ENCODE results near the gene HOGA1.
"Not testable (repeated sequence)": the region's sequence is repeated elsewhere in the genome, so short reads cannot be mapped to it uniquely, and the experiment has no call there.

HOGA1 gene

DNA sequence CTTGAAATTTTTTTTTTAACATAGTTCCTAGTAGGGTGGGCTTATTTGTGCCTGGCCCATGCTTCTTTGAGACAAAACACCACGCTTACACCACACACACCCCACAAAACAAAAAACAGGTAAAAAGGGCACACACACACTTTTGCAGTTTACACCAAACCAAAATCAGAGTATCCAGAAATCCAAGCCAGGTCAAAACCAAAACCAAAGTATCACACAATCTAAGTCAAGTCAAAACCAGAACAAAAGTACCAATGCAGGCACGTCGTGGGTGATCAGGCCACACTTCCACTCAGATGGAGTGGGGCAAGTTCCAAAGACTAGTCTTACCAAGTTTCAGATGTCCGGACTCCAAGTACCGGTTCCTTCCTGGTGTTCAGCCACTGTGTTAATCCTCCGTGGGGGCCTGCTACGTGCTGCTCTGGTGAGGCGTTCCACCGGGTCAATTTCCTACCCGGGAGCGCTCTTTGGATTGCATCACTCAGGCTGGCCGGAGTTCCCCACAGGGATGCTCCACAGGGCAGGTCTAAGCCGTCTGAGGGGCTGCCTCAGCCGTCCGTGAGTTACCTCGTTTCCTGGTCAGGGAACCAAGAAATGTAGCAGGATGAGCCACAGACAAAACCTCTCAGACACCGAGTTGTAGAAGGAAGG lies 23.3 kb upstream of the HOGA1 start:
- not testable (repeated sequence) for H3K4me3 ChIP-seq (ENCODE audit: low read length); H3K36me3 ChIP-seq (ENCODE audit: insufficient read depth, low read length); H3K27me3 ChIP-seq (ENCODE audit: insufficient read depth, low read length); H3K4me1 ChIP-seq (ENCODE audit: insufficient read depth, low read length); H3K9ac ChIP-seq (ENCODE audit: low read depth, low read length); H3K9me3 ChIP-seq (ENCODE audit: insufficient read depth, low read depth, low read length); H3K27ac ChIP-seq (ENCODE audit: low read depth, low read length)
- 93% methylated on average over 17 of the region's 17 CpGs for WGBS

DNA sequence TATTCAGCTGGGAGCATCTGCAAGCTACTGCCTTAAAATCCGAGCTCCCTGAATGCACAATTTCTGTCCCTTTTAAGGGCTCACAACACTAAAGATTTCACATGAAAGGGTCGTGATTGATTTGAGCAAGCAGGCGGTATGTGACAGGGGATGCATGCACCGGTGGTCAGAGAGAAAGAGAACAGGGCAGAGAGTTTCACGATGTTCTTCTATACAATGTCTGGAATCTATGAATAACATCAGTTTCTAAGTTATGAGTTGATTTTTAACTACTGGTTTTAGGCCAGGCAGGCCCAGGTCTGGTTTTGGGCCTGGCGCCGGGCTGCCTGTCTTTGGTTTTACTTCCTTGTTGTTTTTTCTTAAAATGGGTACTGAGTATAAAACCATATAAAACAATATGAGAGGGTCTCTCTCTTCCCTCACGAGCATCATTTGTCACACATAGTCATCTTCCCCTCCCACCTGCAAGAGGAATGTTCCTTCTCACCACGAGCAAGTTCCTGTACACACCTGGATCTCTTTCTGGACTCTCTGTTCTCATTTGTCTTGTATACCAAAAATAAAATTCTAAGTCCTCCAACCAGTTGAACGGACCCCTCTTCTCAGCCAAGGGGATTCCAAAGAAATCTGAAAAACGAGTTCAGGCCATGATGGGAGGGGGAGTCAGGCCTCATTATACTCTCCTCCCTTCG lies 22.7 kb upstream of the HOGA1 start:
- not testable (repeated sequence) for H3K4me3 ChIP-seq (ENCODE audit: low read length); H3K9me3 ChIP-seq (ENCODE audit: insufficient read depth, low read depth, low read length); H3K4me1 ChIP-seq (ENCODE audit: insufficient read depth, low read length); H3K9ac ChIP-seq (ENCODE audit: low read depth, low read length); H3K36me3 ChIP-seq (ENCODE audit: insufficient read depth, low read length); H3K27me3 ChIP-seq (ENCODE audit: insufficient read depth, low read length); H3K27ac ChIP-seq (ENCODE audit: low read depth, low read length)
- 94% methylated on average over 11 of the region's 12 CpGs for WGBS

DNA sequence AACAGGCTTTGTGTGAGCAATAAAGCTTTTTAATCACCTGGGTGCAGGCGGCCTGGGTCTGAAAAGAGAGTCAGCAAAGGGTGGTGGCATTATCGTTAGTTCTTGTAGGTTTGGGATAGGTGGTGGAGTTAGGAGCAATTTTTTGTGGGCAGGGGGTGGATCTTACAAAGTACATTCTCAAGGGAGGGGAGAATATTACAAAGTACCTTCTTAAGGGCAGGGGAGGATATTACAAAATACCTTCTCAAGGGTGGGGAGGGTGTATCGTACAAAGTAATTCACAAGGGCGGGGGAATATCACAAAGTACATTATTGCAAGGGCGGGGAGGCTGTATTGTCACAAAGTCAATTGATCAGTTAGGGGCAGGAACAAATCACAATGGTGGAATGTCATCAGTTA lies 21.9 kb upstream of the HOGA1 start:
- not testable (repeated sequence) for H3K4me3 ChIP-seq (ENCODE audit: low read length); H3K27ac ChIP-seq (ENCODE audit: low read depth, low read length); H3K9ac ChIP-seq (ENCODE audit: low read depth, low read length); H3K27me3 ChIP-seq (ENCODE audit: insufficient read depth, low read length); H3K9me3 ChIP-seq (ENCODE audit: insufficient read depth, low read depth, low read length); H3K36me3 ChIP-seq (ENCODE audit: insufficient read depth, low read length); H3K4me1 ChIP-seq (ENCODE audit: insufficient read depth, low read length)
- 95% methylated on average over 5 of the region's 5 CpGs for WGBS

DNA sequence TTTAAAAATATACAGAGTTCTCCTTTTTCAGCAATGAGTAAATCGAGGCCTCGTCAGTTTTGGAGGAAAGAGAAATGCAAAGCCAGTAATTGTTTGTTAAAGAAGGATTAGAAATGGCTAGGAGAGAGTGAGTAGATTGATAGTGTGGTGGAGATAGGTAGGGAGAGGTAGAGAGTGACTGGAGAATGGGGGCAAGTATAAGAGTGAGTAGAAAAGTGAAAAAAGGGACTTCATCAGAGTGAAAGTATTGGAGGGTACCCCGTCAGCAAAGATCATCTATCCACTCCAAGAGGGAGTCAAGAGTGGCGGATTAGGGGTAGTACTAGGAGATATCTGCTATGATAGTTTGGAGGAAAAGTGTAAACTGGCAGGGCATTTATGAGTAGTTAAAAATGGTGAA lies 20.9 kb upstream of the HOGA1 start:
- Histone ChIP-seq H3K9me3 (ENCODE audit: insufficient read depth, low read depth, low read length) (no peaks in the 10 kb centered on the region), H3K4me3 (ENCODE audit: low read length) (no peak overlapping the region), H3K27me3 (ENCODE audit: insufficient read depth, low read length) (no peaks in the 10 kb centered on the region), H3K36me3 (ENCODE audit: insufficient read depth, low read length) (0 out of 2 replicates have a peak, but pooled peaks cover 3% of the 10 kb centered on the region), H3K27ac (ENCODE audit: low read depth, low read length) (no peak overlapping the region), H3K4me1 (ENCODE audit: insufficient read depth, low read length) (no peaks in the 10 kb centered on the region), H3K9ac (ENCODE audit: low read depth, low read length) (no peak overlapping the region)
- WGBS, result 94% methylated on average over 4 of the region's 4 CpGs

DNA sequence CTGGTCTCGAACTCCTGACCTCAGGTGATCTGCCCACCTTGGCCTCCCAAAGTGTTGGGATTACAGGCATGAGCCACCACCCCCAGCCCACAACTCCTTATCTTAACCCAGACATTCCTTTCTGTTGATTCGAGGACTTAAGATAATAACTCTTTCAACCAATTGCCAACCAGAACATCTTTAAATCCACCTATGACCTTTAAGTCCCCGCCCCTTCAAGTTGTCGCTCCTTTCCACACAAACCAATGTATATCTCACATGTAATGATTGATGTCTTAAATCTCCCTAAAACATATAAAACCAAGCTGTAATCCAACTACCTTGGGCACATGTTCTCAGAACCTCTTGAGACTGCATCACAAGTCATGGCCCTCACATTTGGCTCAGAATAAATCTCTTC lies 19.4 kb upstream of the HOGA1 start:
- Histone ChIP-seq H3K27me3 (ENCODE audit: insufficient read depth, low read length) (no peaks in the 10 kb centered on the region), H3K4me1 (ENCODE audit: insufficient read depth, low read length) (no peaks in the 10 kb centered on the region), H3K27ac (ENCODE audit: low read depth, low read length) (no peak overlapping the region), H3K4me3 (ENCODE audit: low read length) (no peak overlapping the region), H3K9me3 (ENCODE audit: insufficient read depth, low read depth, low read length) (no peaks in the 10 kb centered on the region), H3K9ac (ENCODE audit: low read depth, low read length) (no peak overlapping the region), H3K36me3 (ENCODE audit: insufficient read depth, low read length) (peaks cover 8% of the 10 kb centered on the region)
- WGBS, result 98% methylated on average over 4 of the region's 4 CpGs

DNA sequence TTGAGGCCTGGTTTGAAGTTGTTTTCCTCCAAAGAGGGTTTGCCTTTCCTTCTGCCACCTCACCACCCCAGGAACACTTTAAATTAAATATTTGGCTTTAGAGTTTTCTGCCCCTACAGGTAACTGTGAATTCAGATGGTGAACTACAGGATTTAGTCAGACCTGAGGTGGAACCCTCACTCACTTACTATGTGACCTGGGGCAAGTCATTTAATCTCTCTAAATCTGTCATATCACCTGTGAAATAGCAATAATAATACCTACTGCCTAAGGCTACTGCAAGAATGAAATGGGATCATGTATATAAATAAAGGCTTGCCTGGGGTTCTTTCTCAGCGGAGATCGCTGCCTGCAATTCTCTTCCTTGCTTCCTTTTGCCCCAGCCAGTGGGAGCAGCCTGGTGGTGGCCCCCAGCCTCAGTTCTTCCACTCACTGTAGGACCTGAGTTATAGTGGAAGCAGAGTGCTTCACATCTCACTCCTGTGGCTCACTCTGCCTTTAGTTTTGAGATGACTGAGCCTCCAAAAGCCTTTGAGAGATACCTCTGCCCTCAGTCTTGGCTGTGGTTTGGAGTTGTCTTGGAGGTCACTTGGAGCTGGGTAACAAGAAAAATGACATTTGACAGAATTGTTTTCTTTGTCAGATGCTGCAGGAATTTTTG lies 17.7 kb upstream of the HOGA1 start:
- Histone ChIP-seq H3K27me3 (ENCODE audit: insufficient read depth, low read length) (no peaks in the 10 kb centered on the region), H3K9ac (ENCODE audit: low read depth, low read length) (no peak overlapping the region), H3K27ac (ENCODE audit: low read depth, low read length) (no peak overlapping the region), H3K4me1 (ENCODE audit: insufficient read depth, low read length) (no peaks in the 10 kb centered on the region), H3K4me3 (ENCODE audit: low read length) (no peak overlapping the region), H3K36me3 (ENCODE audit: insufficient read depth, low read length) (peaks cover 8% of the 10 kb centered on the region), H3K9me3 (ENCODE audit: insufficient read depth, low read depth, low read length) (no peaks in the 10 kb centered on the region)
- WGBS, result 89% methylated on average over 2 of the region's 2 CpGs

DNA sequence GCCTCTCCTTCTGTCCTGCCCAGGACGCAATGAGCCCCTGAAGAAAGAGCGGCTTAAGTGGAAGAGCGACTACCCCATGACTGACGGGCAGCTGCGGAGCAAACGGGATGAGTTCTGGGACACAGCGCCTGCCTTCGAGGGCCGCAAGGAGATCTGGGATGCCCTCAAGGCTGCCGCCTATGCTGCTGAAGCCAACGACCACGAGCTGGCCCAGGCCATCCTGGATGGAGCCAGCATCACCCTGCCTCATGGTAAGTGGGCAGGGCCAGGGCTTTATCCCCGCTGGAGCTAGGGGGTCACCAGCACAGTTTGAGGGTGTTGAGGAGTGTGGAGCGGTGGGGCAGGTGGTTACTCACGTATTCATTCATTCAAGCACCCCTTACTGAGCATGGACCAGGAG lies 16.3 kb upstream of the HOGA1 start:
- H3K27me3 ChIP-seq (ENCODE audit: insufficient read depth, low read length), result no peaks in the 10 kb centered on the region
- no peak overlapping the region for H3K27ac ChIP-seq (ENCODE audit: low read depth, low read length)
- WGBS, result 91% methylated on average over 15 of the region's 15 CpGs
- no peak overlapping the region for H3K4me3 ChIP-seq (ENCODE audit: low read length)
- peaks cover 8% of the 10 kb centered on the region for H3K36me3 ChIP-seq (ENCODE audit: insufficient read depth, low read length)
- no peak overlapping the region for H3K9ac ChIP-seq (ENCODE audit: low read depth, low read length)
- H3K9me3 ChIP-seq (ENCODE audit: insufficient read depth, low read depth, low read length), result no peaks in the 10 kb centered on the region
- no peaks in the 10 kb centered on the region for H3K4me1 ChIP-seq (ENCODE audit: insufficient read depth, low read length)

DNA sequence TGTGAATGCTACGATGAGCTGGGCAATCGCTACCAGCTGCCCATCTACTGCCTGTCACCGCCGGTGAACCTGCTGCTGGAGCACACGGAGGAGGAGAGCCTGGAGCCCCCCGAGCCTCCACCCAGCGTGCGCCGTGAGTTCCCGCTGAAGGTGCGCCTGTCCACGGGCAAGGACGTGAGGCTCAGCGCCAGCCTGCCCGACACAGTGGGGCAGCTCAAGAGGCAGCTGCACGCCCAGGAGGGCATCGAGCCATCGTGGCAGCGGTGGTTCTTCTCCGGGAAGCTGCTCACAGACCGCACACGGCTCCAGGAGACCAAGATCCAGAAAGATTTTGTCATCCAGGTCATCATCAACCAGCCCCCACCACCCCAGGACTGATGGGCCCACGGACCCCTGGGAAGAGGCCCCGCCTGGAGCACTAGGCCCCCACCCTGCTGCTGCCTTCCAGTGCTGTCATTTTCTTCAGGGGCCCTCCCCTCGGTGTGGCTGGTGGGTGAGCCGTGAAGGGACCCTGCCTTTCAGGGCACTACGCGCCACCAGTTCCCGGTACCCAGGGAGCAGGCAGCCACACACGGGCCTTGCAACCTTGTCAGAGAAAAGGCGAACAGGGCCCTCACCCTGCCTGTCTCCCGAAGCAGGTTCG lies 13.9 kb upstream of the HOGA1 start:
- peaks cover 8% of the 10 kb centered on the region for H3K4me1 ChIP-seq (ENCODE audit: insufficient read depth, low read length)
- no peaks in the 10 kb centered on the region for H3K27me3 ChIP-seq (ENCODE audit: insufficient read depth, low read length)
- no peak overlapping the region for H3K4me3 ChIP-seq (ENCODE audit: low read length)
- H3K27ac ChIP-seq (ENCODE audit: low read depth, low read length), result no peak overlapping the region
- H3K36me3 ChIP-seq (ENCODE audit: insufficient read depth, low read length), result peaks cover 8% of the 10 kb centered on the region
- H3K9ac ChIP-seq (ENCODE audit: low read depth, low read length), result no peak overlapping the region
- H3K9me3 ChIP-seq (ENCODE audit: insufficient read depth, low read depth, low read length), result no peaks in the 10 kb centered on the region
- WGBS, result 96% methylated on average over 33 of the region's 33 CpGs

DNA sequence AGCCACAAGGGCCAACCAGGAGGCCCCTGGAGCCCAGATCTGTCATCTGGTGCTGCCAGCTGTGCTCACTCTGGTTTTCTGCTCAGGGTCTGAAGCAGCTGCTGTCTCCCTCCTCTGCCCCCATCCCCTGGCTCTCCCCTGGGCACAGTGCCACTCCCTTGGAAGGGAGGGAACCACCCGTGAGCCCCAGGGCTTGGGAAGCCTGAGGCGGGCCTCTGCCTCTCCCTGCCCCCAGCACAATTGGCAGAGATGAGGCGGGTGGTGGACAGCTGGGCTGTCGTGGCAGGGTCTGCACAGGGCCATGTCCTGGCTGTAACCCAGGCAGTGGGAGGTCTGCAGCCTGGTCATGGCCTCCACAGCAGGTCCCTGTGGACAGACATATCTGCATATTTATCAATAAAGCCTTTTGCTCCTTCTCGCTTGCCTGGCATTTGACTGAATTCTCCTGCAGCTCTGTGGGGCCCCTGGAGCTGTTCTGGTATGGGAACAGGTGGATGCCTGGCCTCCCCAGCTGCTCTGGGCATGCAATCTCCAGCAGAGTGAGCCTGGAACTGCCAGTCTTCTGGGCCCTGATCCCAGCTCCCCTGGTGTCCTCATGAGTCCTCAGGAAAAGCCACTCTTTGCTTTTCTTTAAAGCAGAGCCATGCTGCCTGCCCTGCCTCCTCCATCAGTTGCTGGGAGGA lies 13.3 kb upstream of the HOGA1 start:
- H3K36me3 ChIP-seq (ENCODE audit: insufficient read depth, low read length), result peaks cover 8% of the 10 kb centered on the region
- WGBS, result 88% methylated on average over 5 of the region's 5 CpGs
- H3K27me3 ChIP-seq (ENCODE audit: insufficient read depth, low read length), result no peaks in the 10 kb centered on the region
- no peaks in the 10 kb centered on the region for H3K9me3 ChIP-seq (ENCODE audit: insufficient read depth, low read depth, low read length)
- no peak overlapping the region for H3K9ac ChIP-seq (ENCODE audit: low read depth, low read length)
- peaks cover 8% of the 10 kb centered on the region for H3K4me1 ChIP-seq (ENCODE audit: insufficient read depth, low read length)
- H3K4me3 ChIP-seq (ENCODE audit: low read length), result no peak overlapping the region
- H3K27ac ChIP-seq (ENCODE audit: low read depth, low read length), result no peak overlapping the region

DNA sequence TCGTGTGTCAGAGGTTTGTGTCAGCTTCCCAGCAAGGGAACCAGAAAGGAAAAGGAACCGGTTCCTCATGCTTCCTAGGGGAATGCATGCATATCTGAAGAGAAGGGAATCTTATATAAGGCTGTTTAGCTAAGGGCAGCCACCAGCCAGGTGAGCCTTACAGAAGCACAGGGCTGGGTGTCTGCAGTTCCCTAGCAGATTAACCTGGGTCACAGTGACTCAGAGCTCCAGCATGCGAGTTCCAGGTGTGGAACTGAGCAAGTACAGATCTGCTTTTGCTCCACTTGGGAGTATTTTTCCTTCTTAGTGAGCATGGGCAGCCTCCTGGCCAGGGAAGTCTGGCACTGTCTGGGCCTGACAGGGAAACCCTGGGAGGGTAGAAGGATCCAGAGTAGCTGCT lies 12.6 kb upstream of the HOGA1 start:
- H3K4me1 ChIP-seq (ENCODE audit: insufficient read depth, low read length), result peaks cover 8% of the 10 kb centered on the region
- 89% methylated on average over 3 of the region's 3 CpGs for WGBS
- H3K27ac ChIP-seq (ENCODE audit: low read depth, low read length), result 0 out of 2 replicates have a peak overlapping the region, but pooled peaks have one; percentile 29
- H3K4me3 ChIP-seq (ENCODE audit: low read length), result no peak overlapping the region
- no peaks in the 10 kb centered on the region for H3K27me3 ChIP-seq (ENCODE audit: insufficient read depth, low read length)
- no peak overlapping the region for H3K9ac ChIP-seq (ENCODE audit: low read depth, low read length)
- peaks cover 8% of the 10 kb centered on the region for H3K36me3 ChIP-seq (ENCODE audit: insufficient read depth, low read length)
- no peaks in the 10 kb centered on the region for H3K9me3 ChIP-seq (ENCODE audit: insufficient read depth, low read depth, low read length)

Measured in HUES64 (cell line).